Progenitor cell of endocrine pancreas (in vitro differentiated cells): ENCODE measurements around the gene DNLZ. TPM values are rescaled to one million over a fixed set of nuclear protein-coding genes. Genes with fewer than 3 reads are reported as not detected.
A peak's percentile ranks its signal among the peaks of the same experiment; 100 is the strongest.

Experiments used
- DNase-seq: peaks from one replicate; pipeline ENCODE4 v3.0.0; 2021; ENCODE audit warnings: low spot score; ENCODE audit not compliant: unreplicated experiment
- H3K27ac Mint-ChIP-seq: 2 replicates; pipeline ENCODE4 v1.8.0; 2021; ENCODE audit warnings: mild to moderate bottlenecking, moderate library complexity, mixed read lengths
- H3K27me3 Mint-ChIP-seq: 2 replicates; pipeline ENCODE4 v1.8.0; 2021; ENCODE audit warnings: mixed read lengths
- H3K36me3 Mint-ChIP-seq: 2 replicates; pipeline ENCODE4 v1.8.0; 2022; ENCODE audit warnings: mixed read lengths; ENCODE audit not compliant: insufficient read depth
- H3K4me1 Mint-ChIP-seq: 2 replicates; pipeline ENCODE4 v1.8.0; 2021; ENCODE audit warnings: low read depth, mixed read lengths
- H3K4me3 Mint-ChIP-seq: 2 replicates; pipeline ENCODE4 v1.8.0; 2021; ENCODE audit warnings: low read depth, mild to moderate bottlenecking, moderate library complexity, mixed read lengths
- H3K9me3 Mint-ChIP-seq: 2 replicates; pipeline ENCODE4 v1.8.0; 2021; ENCODE audit warnings: low read depth, mixed read lengths
- total RNA-seq: library from RNA; stranded (reverse); gene quantifications from 2 replicates; pipeline ENCODE4 v1.2.1, GENCODE V29; 2021
- TF ChIP-seq, protein P1 (sequence below): fragments of 200-600 bp; sonication (generic); IDR thresholded peaks from one replicate; pipeline ENCODE4 v1.5.0; 2021; ENCODE audit warnings: antibody characterized with exemption, mild to moderate bottlenecking; ENCODE audit not compliant: unreplicated experiment

Gene DNLZ
- total RNA-seq, 1 donor from 2014 or later = 16.2 TPM

DNA sequence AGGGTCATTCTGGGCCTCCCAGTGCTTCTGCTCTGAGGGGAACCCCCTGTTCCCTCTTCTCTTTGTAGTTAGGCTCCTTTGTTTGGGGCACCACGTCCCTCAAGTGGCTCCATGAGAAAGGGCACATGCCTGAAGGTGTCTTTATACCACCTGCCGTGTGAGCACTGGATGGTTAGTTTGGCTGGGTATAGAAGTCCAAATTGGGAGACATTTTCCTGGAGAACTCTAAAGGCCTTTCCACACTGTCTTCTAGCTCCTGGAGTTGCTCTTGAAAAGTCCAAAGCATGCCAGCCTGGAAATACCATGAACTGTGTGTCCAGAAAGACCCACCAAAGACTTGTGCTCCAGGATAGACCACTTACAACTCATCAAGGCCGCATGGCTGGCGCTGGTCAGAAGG is 48.6 kb downstream of the DNLZ start:
- Mint-ChIP-seq H3K27me3 (no peaks in the 10 kb centered on the region), H3K36me3 (no peaks in the 10 kb centered on the region), H3K27ac (no peak overlapping the region), H3K4me1 (no peaks in the 10 kb centered on the region), H3K9me3 (peaks cover 17% of the 10 kb centered on the region), H3K4me3 (no peak overlapping the region)
- TF ChIP-seq, protein P1, sequence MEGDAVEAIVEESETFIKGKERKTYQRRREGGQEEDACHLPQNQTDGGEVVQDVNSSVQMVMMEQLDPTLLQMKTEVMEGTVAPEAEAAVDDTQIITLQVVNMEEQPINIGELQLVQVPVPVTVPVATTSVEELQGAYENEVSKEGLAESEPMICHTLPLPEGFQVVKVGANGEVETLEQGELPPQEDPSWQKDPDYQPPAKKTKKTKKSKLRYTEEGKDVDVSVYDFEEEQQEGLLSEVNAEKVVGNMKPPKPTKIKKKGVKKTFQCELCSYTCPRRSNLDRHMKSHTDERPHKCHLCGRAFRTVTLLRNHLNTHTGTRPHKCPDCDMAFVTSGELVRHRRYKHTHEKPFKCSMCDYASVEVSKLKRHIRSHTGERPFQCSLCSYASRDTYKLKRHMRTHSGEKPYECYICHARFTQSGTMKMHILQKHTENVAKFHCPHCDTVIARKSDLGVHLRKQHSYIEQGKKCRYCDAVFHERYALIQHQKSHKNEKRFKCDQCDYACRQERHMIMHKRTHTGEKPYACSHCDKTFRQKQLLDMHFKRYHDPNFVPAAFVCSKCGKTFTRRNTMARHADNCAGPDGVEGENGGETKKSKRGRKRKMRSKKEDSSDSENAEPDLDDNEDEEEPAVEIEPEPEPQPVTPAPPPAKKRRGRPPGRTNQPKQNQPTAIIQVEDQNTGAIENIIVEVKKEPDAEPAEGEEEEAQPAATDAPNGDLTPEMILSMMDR = no peak
- no peak for DNase-seq

DNA sequence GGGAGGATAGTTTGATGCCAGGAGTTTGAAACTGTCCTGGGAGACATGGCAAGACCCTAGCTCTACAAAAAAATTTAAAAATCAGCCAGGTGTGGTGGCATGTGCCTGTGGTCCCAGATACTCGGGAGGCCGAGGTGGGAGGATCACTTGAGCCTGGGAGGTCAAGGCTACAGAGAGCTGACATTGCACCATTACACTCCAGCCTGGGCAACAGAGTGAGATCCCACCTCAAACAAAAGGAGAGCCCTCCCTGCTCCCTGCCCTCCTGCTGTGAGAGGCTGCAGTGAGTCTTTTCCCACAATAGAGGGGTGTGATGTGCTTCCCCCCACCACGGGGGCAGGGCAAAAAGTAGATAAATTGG is 49.5 kb downstream of the DNLZ start:
- no peak for DNase-seq
- Mint-ChIP-seq H3K36me3 (no peaks in the 10 kb centered on the region), H3K9me3 (peaks cover 17% of the 10 kb centered on the region), H3K27ac (no peak overlapping the region), H3K4me1 (no peaks in the 10 kb centered on the region), H3K4me3 (no peak overlapping the region), H3K27me3 (no peaks in the 10 kb centered on the region)
- TF ChIP-seq, protein P1 = no peak

DNA sequence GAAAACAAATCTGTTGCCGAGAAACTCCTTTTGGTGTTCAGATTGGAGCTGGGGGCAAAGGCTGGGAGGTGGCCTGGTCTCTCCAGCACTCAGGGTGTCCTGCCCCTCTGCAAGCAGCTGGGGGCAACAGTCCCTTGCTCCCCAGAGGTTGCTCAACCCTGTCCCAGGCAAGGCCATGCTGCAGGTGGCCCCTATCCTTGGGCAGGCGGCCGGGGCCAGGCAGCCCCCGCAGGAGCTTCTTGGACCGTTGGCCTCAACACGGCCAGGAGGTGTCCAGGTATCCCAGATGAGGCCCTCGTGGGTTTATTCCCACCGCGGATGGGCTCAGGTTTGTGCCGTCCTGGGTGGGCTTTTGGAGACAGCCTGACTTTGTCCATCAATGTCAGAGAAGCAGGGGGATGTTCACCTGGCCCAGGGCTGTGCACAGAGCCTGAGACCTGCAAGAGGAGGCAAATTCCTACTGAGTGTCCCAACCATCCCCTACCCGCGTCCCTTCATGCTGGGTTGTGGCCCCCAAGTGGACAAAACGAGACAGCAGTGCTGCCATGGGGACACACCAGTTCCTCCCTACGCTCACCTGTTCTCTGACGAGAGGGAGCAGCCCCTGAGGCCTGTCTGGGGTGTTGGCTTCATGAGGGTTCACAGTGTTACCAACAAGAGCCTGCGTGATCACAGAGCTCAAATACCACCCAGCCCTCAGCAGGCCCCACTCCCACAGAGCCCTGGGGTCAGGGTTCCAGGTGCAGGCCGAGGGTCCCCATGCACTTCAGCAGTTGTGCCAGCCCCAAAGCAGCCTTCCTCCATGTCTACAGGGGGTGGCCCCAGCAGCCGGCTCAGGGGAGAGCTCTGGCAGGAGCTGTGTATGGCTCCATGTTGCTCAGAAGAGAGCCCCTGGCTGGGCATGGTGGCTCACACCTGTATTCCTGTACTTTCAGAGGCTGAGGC is 50.2 kb downstream of the DNLZ start:
- no peak for DNase-seq
- Mint-ChIP-seq H3K4me3 (no peak overlapping the region), H3K27me3 (no peaks in the 10 kb centered on the region), H3K9me3 (peaks cover 17% of the 10 kb centered on the region), H3K27ac (no peak overlapping the region), H3K36me3 (no peaks in the 10 kb centered on the region), H3K4me1 (no peaks in the 10 kb centered on the region)
- TF ChIP-seq, protein P1 = no peak

DNA sequence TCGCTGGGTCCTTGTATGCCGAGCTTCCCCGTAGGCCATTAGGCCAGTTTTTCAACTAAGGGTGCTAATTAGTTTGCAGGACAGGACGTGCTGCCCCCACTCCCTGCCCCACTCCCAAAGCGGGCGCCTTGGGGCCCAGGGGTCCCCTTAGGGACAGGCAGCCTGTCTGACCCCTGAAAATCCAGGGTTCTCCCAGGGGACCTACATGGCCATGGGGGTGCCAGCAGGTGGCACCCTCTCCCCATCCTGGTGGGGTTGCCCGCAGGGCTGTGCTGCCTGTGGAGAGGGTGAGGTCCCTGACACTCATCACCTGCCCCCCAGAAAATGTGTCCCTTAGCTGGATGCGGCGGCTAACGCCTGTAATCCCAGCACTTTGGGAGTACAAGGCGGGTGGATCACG is 51.1 kb downstream of the DNLZ start:
- Mint-ChIP-seq H3K9me3 (peaks cover 17% of the 10 kb centered on the region), H3K27me3 (no peaks in the 10 kb centered on the region), H3K4me3 (no peak overlapping the region), H3K36me3 (no peaks in the 10 kb centered on the region), H3K4me1 (no peaks in the 10 kb centered on the region), H3K27ac (no peak overlapping the region)
- no peak for DNase-seq
- TF ChIP-seq, protein P1 = peak; percentile 57

DNA sequence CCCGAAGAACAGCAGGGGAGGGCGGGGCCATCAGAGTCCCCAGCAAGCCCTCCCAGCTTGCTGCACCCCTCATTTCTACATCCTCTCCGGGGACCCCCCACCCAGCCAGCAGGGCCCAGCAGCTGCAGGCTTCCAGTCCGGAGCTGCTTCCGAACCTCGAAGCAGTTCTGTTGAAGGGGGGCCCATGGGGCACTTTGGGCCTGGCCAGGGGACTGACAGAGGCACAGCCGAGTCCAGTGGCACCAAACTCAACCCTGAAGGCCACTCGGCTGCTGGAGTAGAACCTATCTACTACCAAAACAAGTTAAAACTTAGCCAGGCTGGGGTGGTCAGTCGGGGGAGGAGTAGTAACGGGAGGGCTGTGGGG is 51.6 kb downstream of the DNLZ start:
- Mint-ChIP-seq H3K9me3 (peaks cover 17% of the 10 kb centered on the region), H3K27ac (no peak overlapping the region), H3K4me3 (no peak overlapping the region)

More for the DNA sequence above, 51.6 kb downstream of the DNLZ start:
- Mint-ChIP-seq H3K36me3 (no peaks in the 10 kb centered on the region), H3K4me1 (no peaks in the 10 kb centered on the region), H3K27me3 (no peaks in the 10 kb centered on the region)
- TF ChIP-seq, protein P1 = no peak
- DNase-seq = no peak
